HG03442 (cell line): ENCODE results near the gene PHACTR4.
"Not testable (repeated sequence)": the region's sequence is repeated elsewhere in the genome, so short reads cannot be mapped to it uniquely, and the experiment has no call there.

Source experiments
- ATAC-seq: cut with Tn5 transposase; IDR thresholded peaks from one replicate; pipeline ENCODE4 v1.9.1; 2021; ENCODE audit warnings: mild to moderate bottlenecking, moderate library complexity; ENCODE audit not compliant: unreplicated experiment

Gene PHACTR4

GRCh38 chr1:28482138-28482537 lies 112.6 kb downstream of the PHACTR4 start:
- no peak for ATAC-seq

GRCh38 chr1:28482702-28483101 lies 113.2 kb downstream of the PHACTR4 start:
- no peak for ATAC-seq

- no peak for ATAC-seq
Measured at GRCh38 chr1:28494737-28495136, 125.2 kb downstream of the PHACTR4 start.

GRCh38 chr1:28499553-28499952 lies 130.0 kb downstream of the PHACTR4 start:
- no peak for ATAC-seq

GRCh38 chr1:28501925-28502324 lies 132.4 kb downstream of the PHACTR4 start:
- ATAC-seq: no peak

- no peak for ATAC-seq
Measured at GRCh38 chr1:28503117-28503516, 133.6 kb downstream of the PHACTR4 start.

GRCh38 chr1:28505406-28506187 lies 136.1 kb downstream of the PHACTR4 start, which contains the start of gene RCC1:
TSS of gene RCC1 (plus strand) at chr1:28506043. CDS start at chr1:28529867, 23,824 bp downstream.
- peak; percentile 76 for ATAC-seq

- ATAC-seq: no peak
Measured at GRCh38 chr1:28506907-28507246, 137.3 kb downstream of the PHACTR4 start.

- ATAC-seq: no peak
Measured at GRCh38 chr1:28507247-28507645, 137.7 kb downstream of the PHACTR4 start.

GRCh38 chr1:28507646-28508434 lies 138.3 kb downstream of the PHACTR4 start:
- ATAC-seq: no peak

GRCh38 chr1:28508435-28508754 lies 138.9 kb downstream of the PHACTR4 start:
- ATAC-seq: no peak

- no peak for ATAC-seq
Measured at GRCh38 chr1:28509705-28510272, 140.2 kb downstream of the PHACTR4 start.

GRCh38 chr1:28510273-28510969 lies 140.9 kb downstream of the PHACTR4 start:
- no peak for ATAC-seq

- ATAC-seq: no peak
Measured at GRCh38 chr1:28510970-28511440, 141.5 kb downstream of the PHACTR4 start.

- no peak for ATAC-seq
Measured at GRCh38 chr1:28512058-28512611, 142.6 kb downstream of the PHACTR4 start.

- not testable (repeated sequence) for ATAC-seq
Measured at GRCh38 chr1:28514445-28514933, 144.9 kb downstream of the PHACTR4 start.

- ATAC-seq: no peak
Measured at GRCh38 chr1:28516518-28516956, 147.0 kb downstream of the PHACTR4 start.

- ATAC-seq: no peak
Measured at GRCh38 chr1:28517649-28517999, 148.1 kb downstream of the PHACTR4 start.

GRCh38 chr1:28518000-28518744 lies 148.6 kb downstream of the PHACTR4 start:
- peak; percentile 71 for ATAC-seq

GRCh38 chr1:28518745-28519341 lies 149.3 kb downstream of the PHACTR4 start:
- peak; percentile 4 for ATAC-seq
